Astrocyte (in vitro differentiated cells and primary cell): Measurements from ENCODE around the gene PAFAH1B1. TPM values are rescaled to one million over a fixed set of nuclear protein-coding genes. Genes with fewer than 3 reads are reported as not detected.

Experiments used
- DNase-seq: peaks from one replicate; pipeline ENCODE4 v3.0.0-alpha.2; 2010; ENCODE audit warnings: low read depth
- FAIRE-seq: peaks from 2 replicates; lab custom pipeline; 2011; peaks lifted over from hg19 to GRCh38; lab: Jason Lieb, UNC
- H2AFZ ChIP-seq: 2 replicates; pipeline ENCODE4 v1.6.0; 2012; ENCODE audit warnings: low read depth, low read length, inconsistent platforms
- H3K27ac ChIP-seq: 2 replicates; pipeline ENCODE4 v1.5.1; 2011; ENCODE audit warnings: low read depth, low read length, inconsistent platforms
- H3K27me3 ChIP-seq: 2 replicates; pipeline ENCODE4 v1.6.0; 2011; ENCODE audit warnings: low read length, inconsistent platforms; ENCODE audit not compliant: insufficient read depth
- H3K36me3 ChIP-seq: 2 replicates; pipeline ENCODE4 v1.5.1; 2011; ENCODE audit warnings: low read length, inconsistent platforms; ENCODE audit not compliant: insufficient read depth
- H3K4me1 ChIP-seq: 2 replicates; pipeline ENCODE4 v1.5.1; 2011; ENCODE audit warnings: low read length, inconsistent platforms; ENCODE audit not compliant: insufficient read depth
- H3K4me2 ChIP-seq: 2 replicates; pipeline ENCODE4 v1.6.0; 2012; ENCODE audit warnings: low read length, inconsistent platforms
- H3K4me3 ChIP-seq: 2 replicates; pipeline ENCODE4 v1.5.1; 2011; ENCODE audit warnings: low read depth, mild to moderate bottlenecking, low read length, inconsistent platforms; ENCODE audit not compliant: insufficient read depth
- H3K79me2 ChIP-seq: 2 replicates; pipeline ENCODE4 v1.6.0; 2012; ENCODE audit warnings: mild to moderate bottlenecking, low read length, inconsistent platforms; ENCODE audit not compliant: insufficient read depth
- H3K9ac ChIP-seq: 2 replicates; pipeline ENCODE4 v1.6.0; 2012; ENCODE audit warnings: mild to moderate bottlenecking, low read length, inconsistent platforms
- H3K9me3 ChIP-seq: 2 replicates; pipeline ENCODE4 v1.5.1; 2012; ENCODE audit warnings: low read depth, mild to moderate bottlenecking, low read length, inconsistent platforms; ENCODE audit not compliant: insufficient read depth
- H4K20me1 ChIP-seq: 2 replicates; pipeline ENCODE4 v1.6.0; 2012; ENCODE audit warnings: low read length, inconsistent platforms; ENCODE audit not compliant: insufficient read depth
- H3K27ac Mint-ChIP-seq: one replicate; pipeline ENCODE4 v1.8.0; 2021; ENCODE audit warnings: mild to moderate bottlenecking, mixed read lengths; ENCODE audit not compliant: unreplicated experiment
- H3K27me3 Mint-ChIP-seq: one replicate; pipeline ENCODE4 v1.8.0; 2021; ENCODE audit warnings: low read depth, mixed read lengths; ENCODE audit not compliant: unreplicated experiment
- H3K36me3 Mint-ChIP-seq: one replicate; pipeline ENCODE4 v1.8.0; 2021; ENCODE audit warnings: low read depth, mixed read lengths; ENCODE audit not compliant: unreplicated experiment
- H3K4me1 Mint-ChIP-seq: one replicate; pipeline ENCODE4 v1.8.0; 2021; ENCODE audit warnings: low read depth, mixed read lengths; ENCODE audit not compliant: unreplicated experiment
- H3K4me3 Mint-ChIP-seq: one replicate; pipeline ENCODE4 v1.8.0; 2021; ENCODE audit warnings: mild to moderate bottlenecking, moderate library complexity, mixed read lengths; ENCODE audit not compliant: unreplicated experiment
- H3K9me3 Mint-ChIP-seq: one replicate; pipeline ENCODE4 v1.8.0; 2021; ENCODE audit warnings: mild to moderate bottlenecking, mixed read lengths; ENCODE audit not compliant: unreplicated experiment
- EZH2 ChIP-seq: IDR thresholded peaks from 2 replicates; pipeline ENCODE4 v1.6.1; 2012; ENCODE audit warnings: mild to moderate bottlenecking, low read length, inconsistent platforms; ENCODE audit not compliant: insufficient read depth
- total RNA-seq: library from RNA; stranded (reverse); gene quantifications from 2 replicates; pipeline ENCODE4 v1.2.1, GENCODE V29; 2021
- TF ChIP-seq, protein P1 (sequence below): IDR thresholded peaks from 2 replicates; pipeline ENCODE4 v1.5.1; 2011; ENCODE audit warnings: low read depth, mild to moderate bottlenecking, inconsistent platforms, low read length, moderate library complexity; ENCODE audit not compliant: insufficient read depth

The PAFAH1B1 gene
- total RNA-seq, 1 donor from 2014 or later = 195 TPM

DNA sequence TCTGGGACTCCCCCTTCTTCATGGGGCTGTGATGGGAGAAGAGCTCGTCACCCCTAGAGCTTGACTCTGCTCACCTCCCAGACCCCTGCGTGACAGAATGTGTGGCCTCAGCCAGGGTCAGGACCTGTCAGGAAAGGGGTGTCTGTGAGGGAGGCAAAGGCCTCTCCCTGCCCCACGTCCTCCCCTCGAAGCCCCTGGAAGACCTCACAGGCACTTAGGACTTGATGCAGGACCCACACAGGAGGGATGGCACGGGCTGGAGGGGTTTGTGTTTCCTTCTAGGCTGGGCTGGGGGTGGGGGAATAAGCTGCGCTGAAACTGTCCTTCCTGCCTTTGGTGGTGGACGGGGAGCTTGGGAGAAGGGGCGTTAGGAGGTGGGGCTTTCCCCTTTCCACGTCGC lies 129.2 kb downstream of the PAFAH1B1 start:
- no peak overlapping the region for H3K27ac Mint-ChIP-seq
- no peaks in the 10 kb centered on the region for H4K20me1 ChIP-seq
- H3K27me3 Mint-ChIP-seq = peaks cover 46% of the 10 kb centered on the region
- no peak overlapping the region for H3K9ac ChIP-seq
- no peaks in the 10 kb centered on the region for H3K36me3 Mint-ChIP-seq
- peaks cover 16% of the 10 kb centered on the region for H3K27me3 ChIP-seq
- no peak overlapping the region for H2AFZ ChIP-seq
- H3K4me1 Mint-ChIP-seq = no peaks in the 10 kb centered on the region
- no peak overlapping the region for H3K4me3 Mint-ChIP-seq
- H3K79me2 ChIP-seq = no peaks in the 10 kb centered on the region
- no peak for FAIRE-seq
- peaks cover 4% of the 10 kb centered on the region for H3K9me3 Mint-ChIP-seq
- DNase-seq = no peak
- no peak overlapping the region for H3K4me2 ChIP-seq
- H3K4me1 ChIP-seq = no peaks in the 10 kb centered on the region
- H3K27ac ChIP-seq = no peak overlapping the region
- no peak for TF ChIP-seq EZH2
- TF ChIP-seq, protein P1, sequence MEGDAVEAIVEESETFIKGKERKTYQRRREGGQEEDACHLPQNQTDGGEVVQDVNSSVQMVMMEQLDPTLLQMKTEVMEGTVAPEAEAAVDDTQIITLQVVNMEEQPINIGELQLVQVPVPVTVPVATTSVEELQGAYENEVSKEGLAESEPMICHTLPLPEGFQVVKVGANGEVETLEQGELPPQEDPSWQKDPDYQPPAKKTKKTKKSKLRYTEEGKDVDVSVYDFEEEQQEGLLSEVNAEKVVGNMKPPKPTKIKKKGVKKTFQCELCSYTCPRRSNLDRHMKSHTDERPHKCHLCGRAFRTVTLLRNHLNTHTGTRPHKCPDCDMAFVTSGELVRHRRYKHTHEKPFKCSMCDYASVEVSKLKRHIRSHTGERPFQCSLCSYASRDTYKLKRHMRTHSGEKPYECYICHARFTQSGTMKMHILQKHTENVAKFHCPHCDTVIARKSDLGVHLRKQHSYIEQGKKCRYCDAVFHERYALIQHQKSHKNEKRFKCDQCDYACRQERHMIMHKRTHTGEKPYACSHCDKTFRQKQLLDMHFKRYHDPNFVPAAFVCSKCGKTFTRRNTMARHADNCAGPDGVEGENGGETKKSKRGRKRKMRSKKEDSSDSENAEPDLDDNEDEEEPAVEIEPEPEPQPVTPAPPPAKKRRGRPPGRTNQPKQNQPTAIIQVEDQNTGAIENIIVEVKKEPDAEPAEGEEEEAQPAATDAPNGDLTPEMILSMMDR = no peak
- no peaks in the 10 kb centered on the region for H3K9me3 ChIP-seq
- no peaks in the 10 kb centered on the region for H3K36me3 ChIP-seq
- H3K4me3 ChIP-seq = no peak overlapping the region

DNA sequence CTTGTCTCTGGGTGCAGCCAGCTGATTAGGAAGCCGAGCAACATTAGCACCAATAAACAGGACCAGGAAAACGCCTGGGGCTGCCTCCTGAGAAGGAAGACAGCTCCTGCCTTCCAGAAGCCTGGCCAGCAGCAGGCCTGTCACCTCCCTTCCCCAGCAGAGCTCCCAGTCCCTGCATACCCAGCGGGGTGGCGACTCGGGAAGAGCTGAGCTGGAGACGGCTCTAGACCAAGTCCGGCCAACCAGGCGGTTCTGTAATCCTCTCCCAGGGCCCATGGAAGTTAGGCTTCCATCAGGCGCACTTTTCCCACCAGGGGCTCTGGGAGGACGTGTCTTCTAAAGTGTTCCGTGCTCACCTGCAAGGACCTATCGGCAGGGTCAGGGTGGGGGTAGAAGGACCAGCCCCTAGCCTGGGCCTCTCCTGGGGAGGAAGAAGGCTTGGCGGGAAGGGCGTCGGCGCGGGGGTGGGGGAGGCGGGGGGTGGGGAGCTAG lies 130.1 kb downstream of the PAFAH1B1 start:
- Histone ChIP-seq H4K20me1 (no peaks in the 10 kb centered on the region), H2AFZ (no peak overlapping the region), H3K36me3 (no peaks in the 10 kb centered on the region), H3K4me3 (no peak overlapping the region), H3K27me3 (peaks cover 16% of the 10 kb centered on the region), H3K79me2 (no peaks in the 10 kb centered on the region), H3K9ac (no peak overlapping the region), H3K27ac (no peak overlapping the region), H3K9me3 (no peaks in the 10 kb centered on the region), H3K4me1 (no peaks in the 10 kb centered on the region), H3K4me2 (no peak overlapping the region)
- Mint-ChIP-seq H3K4me3 (no peak overlapping the region), H3K27ac (no peak overlapping the region), H3K9me3 (peaks cover 2% of the 10 kb centered on the region), H3K27me3 (peaks cover 43% of the 10 kb centered on the region), H3K36me3 (no peaks in the 10 kb centered on the region), H3K4me1 (no peaks in the 10 kb centered on the region)
- no peak for FAIRE-seq
- TF ChIP-seq EZH2 = peak; percentile 25
- TF ChIP-seq, protein P1 = no peak
- DNase-seq = no peak

DNA sequence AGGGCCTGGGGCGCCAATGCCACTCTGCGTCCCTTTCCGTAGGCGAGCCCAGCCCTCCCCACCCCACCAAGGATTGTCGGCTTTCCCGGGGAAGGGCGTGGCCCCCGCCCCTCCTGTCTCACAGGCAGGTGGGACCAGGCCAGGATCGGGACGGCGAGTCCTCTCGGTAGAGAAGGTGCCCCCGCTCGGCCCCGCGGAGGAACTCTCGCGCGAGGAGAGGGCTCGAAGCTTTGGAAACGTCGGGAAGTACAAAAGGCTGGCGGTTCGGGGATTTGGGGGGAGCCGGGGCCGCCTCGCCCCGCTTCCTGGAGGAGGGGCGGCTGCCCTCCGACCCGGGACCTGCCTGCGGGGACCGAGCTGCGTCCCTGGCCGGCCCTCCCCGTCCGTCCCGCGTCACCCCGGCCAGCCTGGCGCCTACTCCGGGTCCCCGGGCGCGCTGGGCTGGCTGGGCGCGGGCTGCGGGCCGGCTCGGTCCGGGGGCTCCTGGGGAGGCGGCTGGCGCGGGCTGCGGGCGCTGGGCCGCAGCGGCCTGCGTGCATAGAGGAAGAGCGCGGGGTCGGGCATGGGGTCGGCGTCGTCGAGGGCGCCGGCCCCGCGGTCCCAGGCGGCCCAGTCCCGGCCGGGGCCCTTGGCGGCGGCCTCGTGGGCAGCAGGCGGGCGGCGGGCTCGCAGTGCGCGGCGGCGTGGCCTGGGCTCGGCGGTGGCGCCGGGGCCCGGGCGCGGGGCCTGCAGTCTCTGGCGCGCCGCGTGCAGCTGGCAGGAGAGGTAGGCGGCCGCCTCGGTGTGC lies 130.7 kb downstream of the PAFAH1B1 start:
- H3K4me3 ChIP-seq = no peak overlapping the region

More for the DNA sequence above, 130.7 kb downstream of the PAFAH1B1 start:
- Histone ChIP-seq H3K9ac (no peak overlapping the region), H3K79me2 (no peaks in the 10 kb centered on the region), H3K36me3 (no peaks in the 10 kb centered on the region), H4K20me1 (no peaks in the 10 kb centered on the region), H3K27me3 (peaks cover 16% of the 10 kb centered on the region), H3K4me2 (peak overlapping the region; percentile 41), H3K4me1 (no peaks in the 10 kb centered on the region), H3K9me3 (no peaks in the 10 kb centered on the region), H3K27ac (no peak overlapping the region), H2AFZ (peak overlapping the region; percentile 52)
- Mint-ChIP-seq H3K36me3 (no peaks in the 10 kb centered on the region), H3K27ac (no peak overlapping the region), H3K27me3 (peaks cover 43% of the 10 kb centered on the region), H3K9me3 (peaks cover 2% of the 10 kb centered on the region), H3K4me3 (no peak overlapping the region), H3K4me1 (no peaks in the 10 kb centered on the region)
- FAIRE-seq (no peak), DNase-seq (no peak)
- no peak for TF ChIP-seq EZH2
- TF ChIP-seq, protein P1 = no peak
